Effector memory CD8-positive, alpha-beta T cell (primary cell): ENCODE results near the gene C1QL2.

ENCODE experiments used
- ATAC-seq: fragments of 150-1000 bp; cut with Tn5 transposase; replicated peaks from 2 replicates; pipeline ENCODE4 v1.10.0; 2021; ENCODE audit warnings: mild to moderate bottlenecking, moderate library complexity
- DNase-seq, 3 experiments: peaks; one replicate each; pipeline ENCODE4 v3.0.0; 2021
- H3K27ac Mint-ChIP-seq, 2 donors: one replicate each; pipeline ENCODE4 v1.8.0; 2022; ENCODE audit warnings: mild to moderate bottlenecking in 2 of 2, mixed read lengths in 2 of 2, moderate library complexity in 2 of 2
- H3K27me3 Mint-ChIP-seq, 2 donors: one replicate each; pipeline ENCODE4 v1.8.0; 2022; ENCODE audit warnings: mixed read lengths in 2 of 2
- H3K36me3 Mint-ChIP-seq: one replicate; pipeline ENCODE4 v1.8.0; 2022; ENCODE audit warnings: mild to moderate bottlenecking, moderate library complexity, mixed read lengths; ENCODE audit not compliant: insufficient read depth
- H3K4me1 Mint-ChIP-seq, 2 donors: one replicate each; pipeline ENCODE4 v1.8.0; 2022; ENCODE audit warnings: low read depth in 2 of 2, mixed read lengths in 2 of 2
- H3K4me3 Mint-ChIP-seq, 2 donors: one replicate each; pipeline ENCODE4 v1.8.0; 2022; ENCODE audit warnings: mild to moderate bottlenecking in 2 of 2, mixed read lengths in 2 of 2, moderate library complexity in 2 of 2
- H3K9me3 Mint-ChIP-seq, 2 donors: one replicate each; pipeline ENCODE4 v1.8.0; 2022; ENCODE audit warnings: mixed read lengths in 2 of 2

C1QL2 gene

DNA sequence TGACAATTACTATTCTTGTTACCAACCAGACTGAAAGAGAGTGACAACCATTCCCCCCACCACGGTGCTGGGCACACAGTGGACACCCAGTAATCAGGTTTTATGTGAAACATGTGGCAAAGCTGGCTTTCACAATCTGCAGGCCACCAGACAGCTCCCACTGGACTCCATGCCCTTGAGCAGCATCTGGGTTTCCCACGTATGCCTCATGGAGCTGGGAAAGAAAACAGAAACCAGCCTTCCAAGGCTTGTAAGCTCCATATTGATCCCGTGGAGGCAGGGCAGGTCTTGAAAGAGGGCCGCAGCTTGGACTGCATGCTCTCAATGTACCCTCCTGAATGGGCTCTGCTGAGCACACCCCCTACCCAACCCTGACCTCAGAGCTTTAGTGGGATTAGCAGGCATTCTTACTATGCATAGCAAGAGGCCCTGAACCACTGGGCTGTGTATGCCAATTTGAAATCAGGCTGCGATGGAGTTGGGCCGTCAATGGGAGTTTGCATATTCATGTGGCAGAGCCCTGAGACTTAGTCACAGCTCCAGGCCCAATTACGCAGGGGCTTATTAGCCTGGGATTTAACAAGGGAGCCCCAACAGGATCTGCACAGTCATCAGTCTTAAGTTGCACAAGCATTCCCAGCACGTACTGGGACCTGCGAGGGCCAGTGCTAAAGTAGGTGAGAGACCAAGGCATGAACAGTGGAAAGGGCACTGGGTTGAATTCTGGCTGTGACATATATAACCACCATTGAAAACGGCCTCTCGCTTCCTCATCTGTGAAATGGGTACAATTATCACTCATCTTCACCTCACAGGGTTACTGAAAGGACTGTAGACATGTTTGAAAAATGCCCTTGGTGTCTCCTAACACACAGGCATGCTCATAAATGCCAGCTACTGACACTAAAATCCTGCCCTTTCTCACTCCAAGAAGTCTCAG lies 10.5 kb downstream of the C1QL2 start:
- Mint-ChIP-seq H3K4me1 (no peaks in the 10 kb centered on the region), H3K36me3 (no peaks in the 10 kb centered on the region), H3K27ac (no peak overlapping the region), H3K9me3 (no peaks in the 10 kb centered on the region), H3K27me3 (peaks cover 17 to 63% of the 10 kb centered on the region in 2 donors), H3K4me3 (no peak overlapping the region)
- ATAC-seq (no peak), DNase-seq (no peak)

DNA sequence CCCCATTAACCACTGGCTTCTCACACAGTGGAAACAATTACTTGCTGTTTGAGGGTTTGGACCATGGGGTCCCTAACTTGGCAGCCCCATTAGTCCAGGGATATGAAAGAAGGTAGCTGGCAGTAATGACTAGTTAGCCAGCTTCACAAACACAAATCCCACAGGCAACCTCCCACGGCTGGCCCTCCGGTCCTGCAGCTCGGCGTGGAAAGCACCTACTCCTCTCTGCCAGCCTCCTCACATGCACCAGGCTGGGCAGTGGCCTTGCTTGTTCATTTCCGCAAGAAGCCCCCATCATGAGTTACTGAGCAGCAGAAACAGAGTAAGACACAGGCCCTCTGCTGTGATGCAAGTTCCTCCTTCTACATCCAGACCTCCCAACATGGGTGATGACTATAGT lies 13.7 kb downstream of the C1QL2 start:
- Mint-ChIP-seq H3K27me3 (peaks cover 0 to 51% of the 10 kb centered on the region in 2 donors), H3K4me3 (no peak overlapping the region), H3K4me1 (no peaks in the 10 kb centered on the region), H3K27ac (no peak overlapping the region), H3K9me3 (no peaks in the 10 kb centered on the region), H3K36me3 (no peaks in the 10 kb centered on the region)
- no peak for ATAC-seq
- no peak for DNase-seq

DNA sequence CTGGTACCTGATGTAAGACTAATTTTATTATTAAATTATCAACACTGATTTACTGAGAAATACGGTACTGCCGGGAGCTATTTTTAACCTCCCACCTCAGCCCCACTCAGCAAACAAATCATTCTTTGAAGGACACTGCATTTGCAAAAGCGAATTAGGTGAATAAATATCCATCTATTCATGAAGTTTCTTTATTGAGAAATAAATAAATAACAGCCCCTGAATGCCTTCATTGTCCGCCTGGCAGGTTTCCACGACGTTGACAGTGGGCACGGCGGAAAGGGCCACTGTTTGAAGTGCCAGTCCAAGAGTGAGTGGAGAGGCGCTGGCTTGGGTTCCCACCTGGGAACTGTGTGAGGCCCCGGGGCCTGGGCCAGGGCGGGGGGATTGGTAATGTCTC lies 15.7 kb downstream of the C1QL2 start:
- no peak overlapping the region for H3K4me3 Mint-ChIP-seq
- DNase-seq: no peak
- no peaks in the 10 kb centered on the region for H3K36me3 Mint-ChIP-seq
- H3K27ac Mint-ChIP-seq: no peak overlapping the region
- H3K4me1 Mint-ChIP-seq: no peaks in the 10 kb centered on the region
- no peak for ATAC-seq
- no peaks in the 10 kb centered on the region for H3K9me3 Mint-ChIP-seq
- H3K27me3 Mint-ChIP-seq: peaks cover 6 to 47% of the 10 kb centered on the region in 2 donors

DNA sequence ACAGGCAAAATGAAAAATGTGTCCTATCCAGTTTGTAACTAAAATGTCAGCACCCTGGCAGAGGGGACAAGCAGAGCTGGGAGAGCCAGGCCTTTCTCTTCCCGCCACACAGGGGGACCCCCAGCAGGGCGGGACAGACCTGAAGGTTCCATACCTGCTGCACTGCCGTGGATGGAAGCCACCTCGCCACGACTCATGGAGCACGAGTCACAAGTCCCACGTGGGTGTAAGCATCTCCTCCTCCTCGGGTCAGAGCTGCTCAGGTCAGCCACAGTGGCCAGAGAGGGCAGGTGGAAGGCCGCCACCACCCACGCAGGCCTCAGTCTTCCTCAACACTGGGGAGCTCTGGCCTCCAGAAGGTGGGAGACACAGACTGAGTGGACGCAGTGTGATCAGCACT lies 21.0 kb downstream of the C1QL2 start:
- no peak for ATAC-seq

DNA sequence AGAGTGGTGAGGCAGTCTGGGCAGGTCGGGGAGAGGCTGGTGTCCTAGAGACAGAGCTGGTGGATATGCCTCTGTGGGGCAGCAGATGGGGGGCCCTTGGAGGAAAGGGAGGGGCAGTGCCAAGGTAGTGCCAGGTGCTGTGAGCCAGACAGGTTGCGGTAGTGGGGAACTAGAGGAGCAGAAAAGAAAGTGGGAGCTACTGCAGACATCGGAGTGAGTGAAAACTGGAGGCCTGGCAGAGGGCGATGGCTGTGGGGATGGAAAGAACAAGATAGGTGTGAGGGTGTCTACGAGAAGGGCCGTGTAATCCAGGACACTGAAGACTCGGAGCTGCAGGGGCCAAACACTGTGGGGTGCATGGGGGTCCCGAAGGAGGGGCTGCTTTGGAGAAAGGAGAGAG lies 21.7 kb downstream of the C1QL2 start:
- no peak for ATAC-seq
- H3K27ac Mint-ChIP-seq: no peak overlapping the region
- no peaks in the 10 kb centered on the region for H3K4me1 Mint-ChIP-seq
- peaks cover 16 to 35% of the 10 kb centered on the region in 2 donors for H3K27me3 Mint-ChIP-seq
- DNase-seq: no peak
- no peaks in the 10 kb centered on the region for H3K9me3 Mint-ChIP-seq
- H3K36me3 Mint-ChIP-seq: no peaks in the 10 kb centered on the region
- H3K4me3 Mint-ChIP-seq: no peak overlapping the region

More for the DNA sequence above, 21.0 kb downstream of the C1QL2 start:
- Mint-ChIP-seq H3K9me3 (no peaks in the 10 kb centered on the region), H3K4me3 (no peak overlapping the region), H3K4me1 (no peaks in the 10 kb centered on the region), H3K27me3 (peaks cover 16 to 40% of the 10 kb centered on the region in 2 donors), H3K36me3 (no peaks in the 10 kb centered on the region), H3K27ac (no peak overlapping the region)
- no peak for DNase-seq

DNA sequence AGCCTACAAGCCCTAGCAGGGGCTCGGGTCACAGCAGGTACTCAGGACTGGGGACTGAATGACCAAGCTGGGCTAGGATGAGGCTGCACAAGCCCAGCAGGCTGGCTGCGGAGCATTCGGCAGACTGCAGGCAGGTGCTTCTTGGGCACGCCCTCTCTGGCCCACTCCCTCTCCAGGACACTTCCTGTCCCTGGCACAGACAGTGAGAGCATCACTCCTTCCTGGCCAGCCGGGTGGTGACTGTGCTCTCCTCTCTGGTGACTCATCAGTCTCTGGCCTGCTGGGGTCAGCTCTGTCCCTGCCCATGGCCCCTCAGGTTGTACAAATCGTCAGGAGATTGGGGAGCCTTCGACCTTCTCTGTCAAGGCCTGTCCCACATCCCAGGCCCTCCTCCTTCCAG lies 22.5 kb downstream of the C1QL2 start:
- no peak overlapping the region for H3K4me3 Mint-ChIP-seq
- DNase-seq: no peak
- no peak overlapping the region for H3K27ac Mint-ChIP-seq
- H3K27me3 Mint-ChIP-seq: peaks cover 16 to 33% of the 10 kb centered on the region in 2 donors
- no peaks in the 10 kb centered on the region for H3K4me1 Mint-ChIP-seq
- no peaks in the 10 kb centered on the region for H3K36me3 Mint-ChIP-seq
- ATAC-seq: no peak
- no peaks in the 10 kb centered on the region for H3K9me3 Mint-ChIP-seq

DNA sequence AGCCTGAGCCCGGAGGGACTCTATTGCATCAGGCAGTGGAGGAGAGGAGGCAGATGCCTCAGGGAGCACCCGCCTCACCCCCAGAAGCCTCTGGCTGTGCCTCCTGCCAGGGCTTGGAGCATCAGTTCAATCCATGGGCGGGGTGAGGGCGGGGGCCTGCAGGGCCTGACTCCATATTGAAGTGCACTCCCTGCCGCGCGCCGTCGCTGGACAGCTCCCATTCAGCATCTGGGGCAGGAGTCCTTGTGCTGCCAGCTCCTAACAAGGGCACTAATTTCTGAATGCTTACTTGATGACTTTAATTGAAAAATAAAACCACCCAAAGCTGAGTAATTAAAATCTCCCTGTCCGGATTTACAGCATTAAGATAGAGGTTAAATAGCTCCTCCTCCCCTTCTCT lies 23.8 kb downstream of the C1QL2 start:
- H3K4me3 Mint-ChIP-seq: no peak overlapping the region
- no peaks in the 10 kb centered on the region for H3K9me3 Mint-ChIP-seq
- no peaks in the 10 kb centered on the region for H3K36me3 Mint-ChIP-seq
- DNase-seq: no peak
- H3K27ac Mint-ChIP-seq: no peak overlapping the region
- H3K27me3 Mint-ChIP-seq: peaks cover 19 to 38% of the 10 kb centered on the region in 2 donors
- no peak for ATAC-seq
- H3K4me1 Mint-ChIP-seq: no peaks in the 10 kb centered on the region

DNA sequence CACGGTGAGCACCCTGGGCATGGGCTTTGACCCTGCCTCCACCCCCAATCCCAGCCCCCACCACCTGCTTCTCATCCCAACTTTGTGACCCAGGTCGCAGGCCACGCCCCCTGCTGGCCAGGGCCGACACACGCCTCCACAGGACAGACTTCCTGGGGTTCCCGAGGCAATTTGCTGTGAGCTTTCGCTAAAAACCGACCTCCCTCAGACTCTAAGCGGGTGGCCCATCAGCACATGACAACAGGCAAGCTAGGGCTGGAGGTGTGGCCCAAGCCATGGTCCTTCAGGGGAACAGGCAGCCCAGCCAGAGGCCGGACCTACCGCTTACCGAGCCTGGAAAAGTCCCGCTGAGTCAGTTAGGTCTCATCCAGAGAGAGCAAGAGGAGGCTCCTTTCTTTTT lies 31.9 kb downstream of the C1QL2 start:
- ATAC-seq (no peak), DNase-seq (peak in 1 of 3 experiments; percentile 3)
- no peaks in the 10 kb centered on the region for H3K4me1 Mint-ChIP-seq
- H3K27ac Mint-ChIP-seq: no peak overlapping the region
- H3K27me3 Mint-ChIP-seq: peaks cover 27 to 67% of the 10 kb centered on the region in 2 donors
- no peaks in the 10 kb centered on the region for H3K36me3 Mint-ChIP-seq
- no peak overlapping the region for H3K4me3 Mint-ChIP-seq
- H3K9me3 Mint-ChIP-seq: no peaks in the 10 kb centered on the region

DNA sequence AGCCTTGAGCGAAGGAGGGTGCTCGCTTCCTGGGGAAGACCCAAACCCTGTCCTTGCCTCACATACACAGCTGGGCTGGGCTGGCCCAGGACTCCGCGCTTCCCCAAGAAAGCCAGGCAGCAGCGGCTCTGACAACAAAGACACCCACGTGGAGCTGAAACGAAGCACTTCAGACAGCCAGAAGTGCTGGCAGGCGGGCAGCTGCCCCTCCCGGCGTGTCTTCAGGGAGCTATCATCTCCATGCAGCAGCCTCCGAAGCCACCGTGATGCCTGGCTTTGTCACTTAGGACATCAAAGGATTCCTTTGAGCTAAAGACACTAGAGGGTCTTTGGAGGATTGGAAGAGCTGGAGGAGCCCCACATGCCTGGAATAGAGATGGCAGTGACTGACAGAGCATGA lies 35.2 kb downstream of the C1QL2 start:
- Mint-ChIP-seq H3K27ac (no peak overlapping the region), H3K4me1 (no peaks in the 10 kb centered on the region), H3K36me3 (no peaks in the 10 kb centered on the region), H3K4me3 (no peak overlapping the region), H3K9me3 (no peaks in the 10 kb centered on the region), H3K27me3 (peaks cover 19 to 61% of the 10 kb centered on the region in 2 donors)
- ATAC-seq (no peak), DNase-seq (no peak)

DNA sequence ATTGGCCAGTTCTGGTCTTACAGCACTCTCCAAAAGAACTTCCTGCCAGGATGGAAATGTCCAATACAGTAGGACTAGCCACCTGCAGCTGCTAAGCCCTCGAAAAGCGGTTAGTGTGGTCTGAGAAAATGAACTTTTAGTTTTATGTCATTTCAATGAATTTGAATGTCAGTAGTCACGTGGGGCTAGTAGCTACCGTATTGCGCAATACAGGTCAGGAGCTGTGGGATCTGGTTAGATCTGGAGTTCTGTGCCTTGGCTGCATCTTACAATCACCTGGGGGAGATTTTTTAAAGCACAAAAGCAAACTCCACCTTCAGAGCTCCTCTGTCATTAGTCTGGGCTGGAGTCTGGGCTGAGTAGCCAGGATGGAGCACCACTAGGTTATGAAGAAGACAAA lies 35.9 kb downstream of the C1QL2 start:
- ATAC-seq (no peak), DNase-seq (no peak)
- H3K4me3 Mint-ChIP-seq: no peak overlapping the region
- no peaks in the 10 kb centered on the region for H3K4me1 Mint-ChIP-seq
- peaks cover 16 to 61% of the 10 kb centered on the region in 2 donors for H3K27me3 Mint-ChIP-seq
- no peak overlapping the region for H3K27ac Mint-ChIP-seq
- H3K9me3 Mint-ChIP-seq: no peaks in the 10 kb centered on the region
- H3K36me3 Mint-ChIP-seq: no peaks in the 10 kb centered on the region

DNA sequence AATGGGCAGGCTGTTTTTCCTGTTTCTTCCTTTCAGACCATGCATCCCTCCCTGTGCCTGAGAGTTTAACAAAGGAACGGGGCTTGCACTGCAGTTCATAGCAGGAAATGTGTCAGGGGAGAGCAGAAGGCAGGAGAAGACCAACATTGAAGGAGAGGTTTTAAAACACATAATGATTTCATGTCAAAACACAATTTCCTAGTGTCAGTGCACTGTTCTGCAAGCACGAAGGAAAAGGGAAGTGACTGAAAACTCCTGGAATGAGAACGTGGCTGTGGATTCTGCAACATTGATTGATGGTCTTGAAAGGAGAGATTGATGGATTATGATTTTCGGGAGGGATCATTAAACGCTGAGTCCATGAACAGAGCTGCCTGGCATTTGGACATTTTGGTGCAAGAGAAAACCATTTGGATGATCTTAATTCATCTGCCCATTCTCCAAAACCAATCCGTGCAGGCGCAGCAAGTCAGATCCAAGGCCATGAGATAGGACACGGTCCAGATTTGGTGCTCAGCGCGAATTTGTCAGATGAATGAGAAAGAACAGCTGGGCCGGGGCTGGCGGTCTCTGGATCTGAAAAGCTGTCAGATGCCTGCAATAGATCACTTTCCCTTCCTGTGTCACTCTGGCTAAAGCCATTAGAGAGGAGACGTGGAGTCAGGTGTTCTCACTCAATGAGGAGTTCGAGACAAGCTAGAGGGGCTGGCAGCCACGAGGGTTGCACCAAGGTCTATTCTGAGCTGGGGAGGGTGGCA lies 38.4 kb downstream of the C1QL2 start:
- Mint-ChIP-seq H3K9me3 (no peaks in the 10 kb centered on the region), H3K4me3 (no peak overlapping the region), H3K4me1 (no peaks in the 10 kb centered on the region), H3K27ac (no peak overlapping the region), H3K36me3 (no peaks in the 10 kb centered on the region), H3K27me3 (peaks cover 8 to 37% of the 10 kb centered on the region in 2 donors)
- DNase-seq: no peak
- ATAC-seq: no peak

DNA sequence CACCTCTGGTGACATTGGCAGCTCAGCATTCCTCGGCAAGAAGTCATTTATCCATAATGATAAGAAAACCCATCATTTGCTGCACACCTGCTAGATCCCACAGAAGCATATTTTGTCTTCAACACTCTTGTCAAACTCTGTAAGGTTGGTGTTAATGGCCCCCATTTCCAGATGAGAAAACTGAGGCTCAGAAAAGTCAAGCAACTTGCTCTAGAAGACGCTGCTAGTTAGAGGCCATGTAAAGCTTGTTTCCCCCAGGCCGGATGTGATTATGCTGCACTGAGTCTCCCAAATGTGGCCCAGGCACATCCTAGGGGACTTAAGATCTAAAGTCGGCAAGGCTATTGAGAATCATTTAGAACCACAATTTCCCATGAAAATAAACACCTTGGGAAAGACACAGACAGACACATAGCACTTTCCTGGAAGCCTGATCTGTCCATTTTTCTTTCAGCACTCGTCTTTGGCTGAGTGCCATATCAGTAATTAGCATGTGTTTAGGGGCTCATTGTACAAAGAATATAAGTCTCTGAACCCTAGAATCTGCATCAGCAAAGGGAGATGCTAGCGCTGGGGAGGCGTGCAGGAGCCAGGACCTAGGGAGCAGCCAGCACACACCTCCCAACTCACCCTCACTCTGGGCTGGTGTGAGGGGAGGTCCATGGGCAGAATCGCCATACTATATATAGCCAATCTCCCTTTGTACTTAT lies 39.3 kb downstream of the C1QL2 start:
- Mint-ChIP-seq H3K9me3 (no peaks in the 10 kb centered on the region), H3K36me3 (no peaks in the 10 kb centered on the region), H3K4me3 (no peak overlapping the region), H3K27ac (no peak overlapping the region), H3K27me3 (peaks cover 0 to 32% of the 10 kb centered on the region in 2 donors), H3K4me1 (no peaks in the 10 kb centered on the region)
- no peak for ATAC-seq
- no peak for DNase-seq
